ENCODE results near the gene RNF220.
"Not testable (repeated sequence)": the region's sequence is repeated elsewhere in the genome, so short reads cannot be mapped to it uniquely, and the experiment has no call there.

DNA sequence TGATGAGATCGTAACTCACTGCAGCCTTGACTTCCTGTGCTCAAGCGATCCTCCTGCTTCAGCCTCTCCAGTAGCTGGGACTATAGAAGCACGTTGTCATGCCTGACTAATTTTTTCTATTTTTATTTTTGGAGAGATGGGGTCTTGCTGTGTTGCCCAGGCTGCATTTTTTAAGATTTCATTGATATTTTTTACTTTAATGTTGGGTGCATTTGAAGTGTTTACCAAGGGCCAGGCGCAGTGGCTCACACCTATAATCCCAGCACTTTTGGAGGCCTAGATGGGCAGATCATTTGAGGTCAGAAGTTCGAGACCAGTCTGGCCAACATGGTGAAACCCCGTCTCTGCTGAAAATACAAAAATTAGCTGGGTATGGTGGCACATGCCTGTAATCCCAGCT is 97.8 kb downstream of the RNF220 start:
- TF ChIP-seq, protein P1, sequence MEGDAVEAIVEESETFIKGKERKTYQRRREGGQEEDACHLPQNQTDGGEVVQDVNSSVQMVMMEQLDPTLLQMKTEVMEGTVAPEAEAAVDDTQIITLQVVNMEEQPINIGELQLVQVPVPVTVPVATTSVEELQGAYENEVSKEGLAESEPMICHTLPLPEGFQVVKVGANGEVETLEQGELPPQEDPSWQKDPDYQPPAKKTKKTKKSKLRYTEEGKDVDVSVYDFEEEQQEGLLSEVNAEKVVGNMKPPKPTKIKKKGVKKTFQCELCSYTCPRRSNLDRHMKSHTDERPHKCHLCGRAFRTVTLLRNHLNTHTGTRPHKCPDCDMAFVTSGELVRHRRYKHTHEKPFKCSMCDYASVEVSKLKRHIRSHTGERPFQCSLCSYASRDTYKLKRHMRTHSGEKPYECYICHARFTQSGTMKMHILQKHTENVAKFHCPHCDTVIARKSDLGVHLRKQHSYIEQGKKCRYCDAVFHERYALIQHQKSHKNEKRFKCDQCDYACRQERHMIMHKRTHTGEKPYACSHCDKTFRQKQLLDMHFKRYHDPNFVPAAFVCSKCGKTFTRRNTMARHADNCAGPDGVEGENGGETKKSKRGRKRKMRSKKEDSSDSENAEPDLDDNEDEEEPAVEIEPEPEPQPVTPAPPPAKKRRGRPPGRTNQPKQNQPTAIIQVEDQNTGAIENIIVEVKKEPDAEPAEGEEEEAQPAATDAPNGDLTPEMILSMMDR (IDR thresholded peaks at IDR 0.05) = not testable (repeated sequence)
- not testable (repeated sequence) for TF ChIP-seq JUND (IDR thresholded peaks at IDR 0.05); RCOR1 (IDR thresholded peaks at IDR 0.05; ENCODE audit: low read length); GABPA (IDR thresholded peaks at IDR 0.05; ENCODE audit: low read depth); SMC3 (IDR thresholded peaks at IDR 0.05; ENCODE audit: low read depth, low read length); RFX5 (IDR thresholded peaks at IDR 0.05; ENCODE audit: low read length)
- TF ChIP-seq, protein P2, sequence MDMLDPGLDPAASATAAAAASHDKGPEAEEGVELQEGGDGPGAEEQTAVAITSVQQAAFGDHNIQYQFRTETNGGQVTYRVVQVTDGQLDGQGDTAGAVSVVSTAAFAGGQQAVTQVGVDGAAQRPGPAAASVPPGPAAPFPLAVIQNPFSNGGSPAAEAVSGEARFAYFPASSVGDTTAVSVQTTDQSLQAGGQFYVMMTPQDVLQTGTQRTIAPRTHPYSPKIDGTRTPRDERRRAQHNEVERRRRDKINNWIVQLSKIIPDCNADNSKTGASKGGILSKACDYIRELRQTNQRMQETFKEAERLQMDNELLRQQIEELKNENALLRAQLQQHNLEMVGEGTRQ (IDR thresholded peaks at IDR 0.05; ENCODE audit: borderline replicate concordance, low read depth, low read length) = not testable (repeated sequence)

Data from SK-N-SH (cell line).